ENCODE measurements around the gene ITGB7.
"Not testable (repeated sequence)": the region's sequence is repeated elsewhere in the genome, so short reads cannot be mapped to it uniquely, and the experiment has no call there.

DNA sequence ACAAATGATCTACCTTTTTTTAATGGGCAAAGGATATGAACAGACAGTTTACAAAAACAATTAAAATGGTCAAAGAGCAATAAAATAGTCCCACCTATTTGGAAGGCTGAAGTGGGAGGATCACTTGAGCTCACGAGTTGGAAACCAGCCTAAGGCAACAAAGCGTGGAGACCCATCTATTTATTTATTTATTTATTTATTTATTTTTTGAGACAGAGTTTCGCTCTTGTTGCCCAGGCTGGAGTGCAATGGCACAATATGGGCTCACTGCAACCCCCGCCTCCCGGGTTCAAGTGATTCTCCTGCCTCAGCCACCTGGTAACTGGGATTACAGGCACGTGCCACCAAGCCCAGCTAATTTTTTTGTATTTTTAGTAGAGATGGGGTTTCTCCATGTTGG, 29.6 kb downstream of the ITGB7 start:
- TF ChIP-seq, protein P1, sequence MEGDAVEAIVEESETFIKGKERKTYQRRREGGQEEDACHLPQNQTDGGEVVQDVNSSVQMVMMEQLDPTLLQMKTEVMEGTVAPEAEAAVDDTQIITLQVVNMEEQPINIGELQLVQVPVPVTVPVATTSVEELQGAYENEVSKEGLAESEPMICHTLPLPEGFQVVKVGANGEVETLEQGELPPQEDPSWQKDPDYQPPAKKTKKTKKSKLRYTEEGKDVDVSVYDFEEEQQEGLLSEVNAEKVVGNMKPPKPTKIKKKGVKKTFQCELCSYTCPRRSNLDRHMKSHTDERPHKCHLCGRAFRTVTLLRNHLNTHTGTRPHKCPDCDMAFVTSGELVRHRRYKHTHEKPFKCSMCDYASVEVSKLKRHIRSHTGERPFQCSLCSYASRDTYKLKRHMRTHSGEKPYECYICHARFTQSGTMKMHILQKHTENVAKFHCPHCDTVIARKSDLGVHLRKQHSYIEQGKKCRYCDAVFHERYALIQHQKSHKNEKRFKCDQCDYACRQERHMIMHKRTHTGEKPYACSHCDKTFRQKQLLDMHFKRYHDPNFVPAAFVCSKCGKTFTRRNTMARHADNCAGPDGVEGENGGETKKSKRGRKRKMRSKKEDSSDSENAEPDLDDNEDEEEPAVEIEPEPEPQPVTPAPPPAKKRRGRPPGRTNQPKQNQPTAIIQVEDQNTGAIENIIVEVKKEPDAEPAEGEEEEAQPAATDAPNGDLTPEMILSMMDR (IDR thresholded peaks at IDR 0.05) = not testable (repeated sequence)
- TF ChIP-seq POLR2AphosphoS5 (IDR thresholded peaks at IDR 0.05; ENCODE audit: low read depth, low read length); SIN3A (IDR thresholded peaks at IDR 0.05; ENCODE audit: borderline replicate concordance, insufficient read depth, low read depth, low read length); TCF7L2 (IDR thresholded peaks at IDR 0.05; ENCODE audit: low read depth, low read length): not testable (repeated sequence)
- TF ChIP-seq, protein P2, sequence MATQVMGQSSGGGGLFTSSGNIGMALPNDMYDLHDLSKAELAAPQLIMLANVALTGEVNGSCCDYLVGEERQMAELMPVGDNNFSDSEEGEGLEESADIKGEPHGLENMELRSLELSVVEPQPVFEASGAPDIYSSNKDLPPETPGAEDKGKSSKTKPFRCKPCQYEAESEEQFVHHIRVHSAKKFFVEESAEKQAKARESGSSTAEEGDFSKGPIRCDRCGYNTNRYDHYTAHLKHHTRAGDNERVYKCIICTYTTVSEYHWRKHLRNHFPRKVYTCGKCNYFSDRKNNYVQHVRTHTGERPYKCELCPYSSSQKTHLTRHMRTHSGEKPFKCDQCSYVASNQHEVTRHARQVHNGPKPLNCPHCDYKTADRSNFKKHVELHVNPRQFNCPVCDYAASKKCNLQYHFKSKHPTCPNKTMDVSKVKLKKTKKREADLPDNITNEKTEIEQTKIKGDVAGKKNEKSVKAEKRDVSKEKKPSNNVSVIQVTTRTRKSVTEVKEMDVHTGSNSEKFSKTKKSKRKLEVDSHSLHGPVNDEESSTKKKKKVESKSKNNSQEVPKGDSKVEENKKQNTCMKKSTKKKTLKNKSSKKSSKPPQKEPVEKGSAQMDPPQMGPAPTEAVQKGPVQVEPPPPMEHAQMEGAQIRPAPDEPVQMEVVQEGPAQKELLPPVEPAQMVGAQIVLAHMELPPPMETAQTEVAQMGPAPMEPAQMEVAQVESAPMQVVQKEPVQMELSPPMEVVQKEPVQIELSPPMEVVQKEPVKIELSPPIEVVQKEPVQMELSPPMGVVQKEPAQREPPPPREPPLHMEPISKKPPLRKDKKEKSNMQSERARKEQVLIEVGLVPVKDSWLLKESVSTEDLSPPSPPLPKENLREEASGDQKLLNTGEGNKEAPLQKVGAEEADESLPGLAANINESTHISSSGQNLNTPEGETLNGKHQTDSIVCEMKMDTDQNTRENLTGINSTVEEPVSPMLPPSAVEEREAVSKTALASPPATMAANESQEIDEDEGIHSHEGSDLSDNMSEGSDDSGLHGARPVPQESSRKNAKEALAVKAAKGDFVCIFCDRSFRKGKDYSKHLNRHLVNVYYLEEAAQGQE (IDR thresholded peaks at IDR 0.05; ENCODE audit: insufficient read depth in 1 of 2, low read depth in 2 of 2, low read length in 1 of 2) = not testable (repeated sequence)

Data from Panc1 (cell line).